CD4-positive, alpha-beta T cell treated with Interleukin-4 for 1 hour (primary cell): ENCODE measurements around the gene CDK9.
A peak's percentile ranks its signal among the peaks of the same experiment; 100 is the strongest.

Experiments
- DNase-seq, 2 donors: peaks; one replicate each; pipeline ENCODE4 v3.0.0-alpha.2; 2020 to 2022

CDK9 gene

DNA sequence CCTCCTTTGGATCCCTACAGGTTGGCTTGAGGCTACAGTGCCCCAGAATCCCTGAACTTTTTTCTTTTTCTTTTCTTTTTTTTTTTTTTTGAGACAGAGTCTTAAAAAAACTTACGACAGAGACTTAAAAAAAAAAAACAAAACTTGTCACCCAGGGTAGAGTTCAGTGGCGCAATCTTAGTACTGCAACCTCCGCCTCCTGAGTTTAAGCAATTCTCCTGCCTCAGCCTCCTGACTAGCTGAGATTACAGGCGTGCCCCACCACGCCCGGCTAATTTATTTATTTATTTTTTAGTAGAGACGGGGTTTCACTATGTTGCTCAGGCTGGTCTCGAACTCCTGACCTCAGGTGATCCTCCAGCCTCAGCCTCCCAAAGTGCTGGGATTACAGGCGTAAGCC, 4.9 kb upstream of the CDK9 start:
- peak in 1 of 2 donors; percentile 70 for DNase-seq

DNA sequence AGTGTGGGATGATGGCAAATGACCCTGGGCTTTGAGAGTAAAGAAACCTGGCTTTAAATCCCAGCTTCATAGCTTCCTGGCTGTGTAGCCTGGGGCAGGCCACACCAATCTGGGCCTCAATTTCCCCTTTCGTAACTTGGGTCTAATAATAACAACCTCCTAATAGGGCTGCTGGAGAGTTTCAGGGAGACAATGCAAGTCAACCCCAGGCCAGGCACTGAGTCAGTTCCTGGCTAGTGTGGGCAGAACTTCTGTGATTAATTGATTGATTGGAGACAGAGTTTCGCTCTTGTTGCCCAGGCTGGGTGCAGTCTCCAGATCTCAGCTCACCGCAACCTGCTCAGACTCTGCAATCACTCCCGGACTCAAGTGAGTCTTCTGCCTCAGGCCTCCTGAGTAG, 4.0 kb upstream of the CDK9 start:
- DNase-seq, result no peak

DNA sequence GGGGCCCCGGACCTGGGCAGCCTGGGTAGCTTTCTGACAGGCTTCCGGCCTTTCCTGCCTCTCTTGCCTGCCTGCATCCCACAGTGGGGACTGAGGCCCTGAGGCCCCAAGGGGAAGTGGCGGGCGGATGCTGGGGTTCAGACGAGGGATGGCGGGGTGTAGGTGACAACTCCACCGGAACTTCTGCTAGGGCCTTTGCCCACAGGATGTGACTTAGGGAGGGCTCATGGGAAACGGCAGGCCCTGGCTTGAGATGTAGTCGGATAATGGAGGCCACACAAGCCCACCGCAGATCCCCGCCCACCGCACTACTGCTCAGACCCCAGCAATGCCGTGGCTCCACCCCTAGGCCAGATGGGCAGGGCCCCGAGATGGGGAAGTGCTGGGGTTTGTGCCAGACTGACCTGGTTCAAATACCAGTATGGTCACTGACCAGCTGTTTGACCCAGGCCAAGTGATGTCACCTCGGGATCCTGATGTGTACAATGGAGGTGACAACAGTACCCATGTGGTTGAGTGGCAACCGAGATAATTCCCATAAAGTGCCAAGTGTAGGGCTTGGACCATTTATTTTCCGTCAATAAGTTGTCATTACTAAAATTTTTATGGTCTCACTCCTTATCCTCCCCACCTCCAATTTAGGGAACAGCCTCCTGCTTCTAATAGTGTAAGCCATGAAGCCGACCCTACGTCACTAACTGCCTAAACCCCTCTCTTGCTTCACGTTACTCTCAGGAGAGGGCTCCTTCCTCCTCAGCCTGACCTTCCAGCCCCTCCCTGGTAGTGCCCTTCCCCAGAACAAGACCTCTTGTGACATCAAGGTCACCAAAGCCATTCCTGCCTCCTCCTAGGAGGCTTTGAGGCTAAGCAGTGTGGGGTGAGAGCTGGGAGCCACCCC, 2.5 kb upstream of the CDK9 start:
- DNase-seq, result peak; percentile 88 to 89

DNA sequence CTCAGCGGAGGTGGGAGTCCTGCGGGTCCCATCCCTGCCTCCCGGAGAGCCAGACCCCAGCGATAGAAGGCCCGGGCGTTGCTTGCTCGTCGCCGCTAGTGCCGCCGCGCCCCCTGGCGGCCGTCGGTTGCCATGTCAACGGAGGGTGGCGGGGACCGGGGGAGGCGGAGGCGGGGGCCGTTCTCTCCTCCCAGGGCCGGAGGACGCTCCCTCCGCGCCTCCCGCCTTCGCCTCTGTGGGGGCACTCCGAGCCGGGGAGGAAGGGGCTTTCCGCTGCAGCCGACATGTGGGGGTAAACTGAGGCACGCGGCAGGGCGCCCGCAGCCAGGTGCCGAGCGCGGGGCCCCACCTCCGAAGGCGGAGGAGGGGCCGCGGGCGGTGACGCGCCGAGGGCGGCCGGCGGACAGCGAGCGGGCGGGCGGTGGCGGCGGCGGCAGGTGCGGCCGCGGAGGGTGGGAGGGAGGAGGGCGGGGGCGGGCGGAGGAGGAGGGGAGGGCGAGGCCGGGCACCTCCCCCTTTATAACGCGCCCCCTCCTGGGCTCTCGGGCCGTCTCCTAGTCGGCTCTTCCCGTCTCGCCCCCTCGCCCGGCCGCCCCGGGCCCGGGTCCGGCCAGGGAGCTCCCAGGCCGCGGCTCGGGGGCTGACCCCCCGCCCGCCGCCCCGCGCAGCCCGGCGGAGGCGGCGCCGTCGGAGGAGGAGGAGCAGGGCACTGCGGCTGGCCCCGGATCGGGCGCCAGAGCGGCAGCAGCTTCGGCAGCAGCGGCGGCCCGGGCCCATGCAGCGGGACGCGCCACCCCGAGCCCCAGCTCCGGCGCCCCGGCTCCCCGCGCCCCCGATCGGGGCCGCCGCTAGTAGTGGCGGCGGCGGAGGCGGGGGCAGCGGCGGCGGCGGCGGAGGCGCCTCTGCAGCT, 556 bp upstream of the CDK9 start:
- DNase-seq, result peak; percentile 90 to 93

DNA sequence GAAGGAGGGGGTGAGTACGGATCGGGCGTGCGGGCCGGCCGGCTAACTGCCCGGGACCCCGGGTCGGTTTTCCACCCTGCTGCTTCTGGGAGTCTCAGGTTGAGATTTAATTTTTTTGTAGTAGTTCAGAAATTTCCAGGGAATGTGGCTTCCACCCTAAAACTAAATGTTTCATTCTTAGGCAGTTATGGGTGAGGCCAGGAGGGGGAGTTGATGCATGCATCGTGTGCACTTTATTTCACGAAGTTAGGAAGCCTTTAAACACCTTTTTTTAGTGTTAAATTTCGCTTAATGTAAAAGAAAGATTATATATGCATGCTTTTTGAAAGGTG, 905 bp downstream of the CDK9 start:
- DNase-seq, result no peak

DNA sequence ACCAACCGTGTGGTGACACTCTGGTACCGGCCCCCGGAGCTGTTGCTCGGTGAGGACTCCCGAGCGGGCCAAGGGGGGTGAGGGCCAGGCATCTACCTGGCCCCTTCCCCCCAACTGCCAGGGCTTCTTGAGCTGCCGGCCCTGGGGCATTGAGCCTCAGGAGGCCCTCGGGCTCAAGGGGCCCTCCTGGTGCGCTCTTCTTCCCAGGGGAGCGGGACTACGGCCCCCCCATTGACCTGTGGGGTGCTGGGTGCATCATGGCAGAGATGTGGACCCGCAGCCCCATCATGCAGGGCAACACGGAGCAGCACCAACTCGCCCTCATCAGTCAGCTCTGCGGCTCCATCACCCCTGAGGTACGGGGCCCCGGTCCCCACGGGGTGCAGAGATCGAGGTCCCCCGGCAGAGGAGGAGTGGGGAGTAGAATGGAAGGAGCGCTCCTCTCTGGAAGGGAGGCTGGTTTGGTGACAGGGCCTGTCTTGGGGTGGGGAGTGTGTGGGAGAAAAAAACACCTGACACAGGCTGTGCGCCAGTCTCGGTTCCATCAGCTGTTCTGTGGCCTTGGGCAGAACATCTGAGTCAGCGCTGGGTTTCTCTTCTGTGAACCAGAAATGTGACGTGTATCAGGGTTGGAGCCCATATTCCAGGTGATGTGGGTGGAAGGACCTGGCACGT, 2.6 kb downstream of the CDK9 start:
- no peak for DNase-seq

DNA sequence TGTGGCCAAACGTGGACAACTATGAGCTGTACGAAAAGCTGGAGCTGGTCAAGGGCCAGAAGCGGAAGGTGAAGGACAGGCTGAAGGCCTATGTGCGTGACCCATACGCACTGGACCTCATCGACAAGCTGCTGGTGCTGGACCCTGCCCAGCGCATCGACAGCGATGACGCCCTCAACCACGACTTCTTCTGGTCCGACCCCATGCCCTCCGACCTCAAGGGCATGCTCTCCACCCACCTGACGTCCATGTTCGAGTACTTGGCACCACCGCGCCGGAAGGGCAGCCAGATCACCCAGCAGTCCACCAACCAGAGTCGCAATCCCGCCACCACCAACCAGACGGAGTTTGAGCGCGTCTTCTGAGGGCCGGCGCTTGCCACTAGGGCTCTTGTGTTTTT, 3.3 kb downstream of the CDK9 start:
- DNase-seq, result no peak

DNA sequence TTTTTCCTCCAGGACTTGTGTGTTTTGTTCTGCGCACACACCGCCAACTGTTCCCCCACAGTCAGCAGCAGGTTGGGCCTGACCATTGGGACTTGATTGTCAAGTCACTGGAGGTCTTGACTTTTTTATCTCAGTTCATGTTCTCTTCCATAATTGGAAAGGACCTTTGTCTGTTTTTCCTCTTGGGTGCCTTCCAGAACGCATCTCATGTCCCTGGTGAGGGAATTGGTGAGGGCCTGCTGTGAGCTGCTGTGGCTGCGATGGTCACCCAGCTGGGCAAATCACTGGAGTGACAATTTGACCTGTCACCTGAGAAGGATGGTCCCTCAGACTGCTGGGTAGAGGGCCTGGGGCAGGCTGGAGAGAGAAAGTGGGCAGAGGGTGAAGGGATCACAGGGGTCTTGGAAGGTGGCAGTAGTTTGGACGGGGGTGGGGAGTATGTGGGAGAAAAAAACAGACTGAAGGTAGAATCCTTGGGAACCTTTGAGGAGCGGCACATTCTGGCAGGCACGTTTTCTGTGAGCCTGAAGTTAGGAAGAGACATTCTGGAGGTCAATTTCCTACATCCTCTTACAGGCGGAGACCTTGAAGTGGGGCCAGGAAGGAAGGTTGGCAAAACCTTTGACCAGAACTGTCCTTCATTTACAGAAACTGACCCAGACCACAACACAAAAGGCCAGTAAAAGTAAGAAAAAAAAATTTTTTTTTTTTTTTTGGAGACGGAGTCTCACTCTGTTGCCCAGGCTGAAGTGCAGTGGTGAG, 4.4 kb downstream of the CDK9 start:
- DNase-seq, result no peak

DNA sequence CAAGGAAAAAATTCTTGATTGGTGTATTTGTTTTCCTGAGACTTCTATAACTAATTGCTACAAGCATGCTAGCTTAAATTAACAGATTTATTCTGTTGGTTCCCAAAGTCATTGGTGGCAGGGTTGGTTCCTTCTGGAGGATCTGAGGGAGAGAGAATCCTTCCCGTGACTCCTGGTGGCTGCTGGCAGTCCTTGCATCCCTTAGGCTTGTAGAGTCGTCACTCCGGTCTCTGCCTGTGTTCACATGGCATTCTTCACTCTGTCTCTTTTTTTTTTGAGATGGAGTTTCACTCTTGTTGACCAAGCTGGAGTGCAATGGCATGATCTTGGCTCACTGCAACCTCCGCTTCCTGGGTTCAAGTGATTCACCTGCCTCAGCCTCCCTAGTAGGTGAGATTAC, 5.3 kb downstream of the CDK9 start:
- DNase-seq, result no peak

DNA sequence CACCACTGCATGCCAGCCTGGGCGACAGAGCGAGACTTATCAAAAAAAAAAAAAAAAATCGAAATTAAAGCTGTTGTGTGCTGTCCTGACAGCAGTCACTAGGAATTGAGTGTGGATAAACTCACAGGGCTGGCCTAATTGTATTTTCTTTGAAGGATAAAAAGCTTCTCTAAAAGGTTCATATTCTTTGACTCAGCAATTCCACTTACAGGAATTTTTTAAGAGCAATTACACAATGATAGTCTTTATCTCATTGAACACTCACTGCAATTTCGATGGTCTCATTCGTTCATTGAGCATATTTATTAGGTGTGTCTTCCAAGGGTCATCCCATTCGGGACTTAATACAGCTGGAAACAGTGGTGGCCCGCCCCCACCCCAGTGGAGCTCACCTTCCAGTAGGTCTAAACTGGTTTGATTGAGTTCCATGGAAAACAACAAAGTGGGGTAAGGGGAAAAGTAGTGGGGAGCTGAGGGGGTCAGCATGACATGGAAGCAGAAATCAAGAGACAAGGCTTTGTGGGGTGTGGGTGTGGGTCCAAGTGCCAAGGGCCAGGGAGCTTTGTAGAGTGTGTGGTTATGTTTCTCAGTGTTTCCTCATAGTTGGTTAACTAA, 6.7 kb downstream of the CDK9 start:
- DNase-seq, result no peak

DNA sequence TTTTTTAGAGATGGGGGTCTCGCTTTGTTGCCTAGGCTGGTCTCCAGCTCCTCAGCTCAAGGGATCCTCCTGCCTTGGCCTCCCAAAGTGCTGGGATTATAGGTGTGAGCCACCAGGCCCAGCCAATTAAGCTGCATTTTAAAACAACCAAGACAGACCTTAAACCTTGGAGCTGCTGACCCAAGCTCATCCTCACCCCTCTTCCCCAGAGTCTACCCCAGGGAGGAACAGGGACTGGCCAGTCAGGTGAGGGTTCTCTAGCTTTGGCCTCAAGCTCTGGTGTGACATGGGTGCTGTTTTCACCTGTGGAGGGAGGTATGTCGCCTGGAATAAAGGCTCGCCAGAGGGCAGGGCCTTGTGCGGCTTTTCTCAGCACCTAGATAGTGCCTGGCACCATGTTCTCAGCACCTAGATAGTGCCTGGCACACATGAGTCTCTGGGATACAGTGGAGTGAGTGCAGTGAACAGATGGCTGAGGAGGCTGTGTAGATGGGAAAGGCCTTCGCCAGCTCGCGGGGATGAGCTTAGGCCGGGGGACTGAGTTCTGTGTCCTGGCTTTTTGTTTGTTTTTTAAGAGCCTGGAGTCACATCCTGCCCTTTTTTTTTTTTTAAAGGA, 7.4 kb downstream of the CDK9 start:
- no peak for DNase-seq

DNA sequence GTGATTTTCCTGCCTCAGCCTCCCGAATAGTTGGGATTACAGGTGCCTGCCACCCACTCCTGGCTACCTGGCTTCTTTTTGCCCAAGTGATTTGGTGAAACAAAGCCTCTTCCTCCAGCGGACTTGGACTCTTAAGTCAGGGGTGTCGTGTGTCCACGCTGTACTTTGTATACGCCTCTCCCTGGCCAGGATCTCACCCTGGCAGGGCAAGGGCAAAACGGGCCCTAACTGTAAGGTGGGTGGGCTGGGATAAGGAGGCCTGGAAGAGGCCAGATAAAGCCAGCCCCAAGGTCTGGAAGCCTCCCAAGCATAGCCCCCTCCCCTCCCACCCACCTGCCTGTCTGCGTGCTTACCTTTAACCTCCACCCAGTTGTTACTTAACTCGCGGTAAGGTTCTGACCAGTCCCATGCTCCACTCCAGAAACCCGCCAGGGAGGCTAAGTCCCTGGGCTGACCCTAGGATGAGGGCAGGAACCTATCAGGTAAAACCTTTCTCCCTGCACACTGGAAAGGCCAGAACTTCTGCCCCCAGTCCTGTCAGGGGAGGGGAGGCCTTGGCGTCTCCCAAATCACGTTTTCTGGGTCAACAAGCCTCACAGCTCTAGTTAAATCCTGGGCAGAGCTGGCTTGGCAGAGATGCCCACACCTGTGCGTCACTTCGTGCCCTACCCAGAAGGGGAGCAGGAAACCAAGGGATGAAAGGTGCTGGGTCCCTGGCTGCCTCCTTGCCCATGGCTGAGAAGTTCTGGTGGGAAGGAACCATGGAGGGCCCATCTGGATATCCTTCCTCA, 8.4 kb downstream of the CDK9 start:
- DNase-seq, result no peak

DNA sequence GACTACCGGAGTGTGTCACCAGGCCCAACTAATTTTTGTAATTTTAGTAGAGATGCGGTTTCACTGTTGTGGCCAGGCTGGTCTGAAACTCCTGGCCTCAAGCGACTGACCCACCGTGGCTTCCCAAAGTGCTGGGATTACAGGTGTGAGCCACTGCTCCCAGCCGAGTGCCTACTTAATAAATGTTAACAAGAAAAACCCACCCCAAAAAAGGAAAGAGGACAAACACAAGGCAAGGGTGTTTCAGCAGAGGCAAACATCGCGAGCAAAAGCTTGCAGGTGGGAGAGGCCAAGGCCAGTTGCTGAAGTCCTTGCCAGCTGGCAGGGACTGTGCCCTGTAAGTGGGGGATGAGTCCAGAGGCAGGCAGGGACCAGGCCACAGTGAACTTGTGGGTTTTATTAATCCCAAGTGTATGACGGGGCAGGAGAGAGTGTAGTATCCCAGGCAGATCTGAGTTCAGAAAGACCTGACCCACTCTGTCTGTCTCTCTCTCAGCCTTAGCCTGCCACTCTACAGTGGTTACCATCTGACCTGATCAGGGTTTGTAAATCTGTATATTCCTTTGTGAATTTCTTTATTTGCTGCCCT, 10.5 kb downstream of the CDK9 start:
- DNase-seq, result no peak

DNA sequence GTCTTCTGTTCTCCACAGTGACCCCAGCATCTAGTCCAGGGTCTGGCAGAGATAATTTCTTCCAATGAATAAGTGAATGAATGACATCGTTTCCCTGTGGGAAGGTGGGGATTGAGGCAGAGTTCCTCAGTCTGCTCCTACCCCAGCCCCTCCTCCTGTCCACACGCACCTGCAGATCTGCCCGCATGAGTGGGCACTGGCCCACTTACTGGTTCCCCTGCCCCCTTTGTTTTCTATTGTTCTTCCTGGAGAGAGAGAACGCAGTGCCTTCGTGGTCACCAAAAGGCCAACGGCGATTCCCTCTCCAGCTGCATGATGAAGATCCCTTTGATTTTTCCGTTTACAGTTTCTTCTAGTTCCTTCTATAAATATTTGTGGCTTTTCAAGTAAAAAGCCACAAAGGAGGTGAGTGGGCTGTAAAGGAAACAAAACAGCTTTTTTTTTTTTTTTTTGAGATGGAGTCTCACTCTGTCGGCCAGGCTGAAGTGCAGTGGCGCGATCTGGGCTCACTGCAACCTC, 11.1 kb downstream of the CDK9 start:
- no peak for DNase-seq

DNA sequence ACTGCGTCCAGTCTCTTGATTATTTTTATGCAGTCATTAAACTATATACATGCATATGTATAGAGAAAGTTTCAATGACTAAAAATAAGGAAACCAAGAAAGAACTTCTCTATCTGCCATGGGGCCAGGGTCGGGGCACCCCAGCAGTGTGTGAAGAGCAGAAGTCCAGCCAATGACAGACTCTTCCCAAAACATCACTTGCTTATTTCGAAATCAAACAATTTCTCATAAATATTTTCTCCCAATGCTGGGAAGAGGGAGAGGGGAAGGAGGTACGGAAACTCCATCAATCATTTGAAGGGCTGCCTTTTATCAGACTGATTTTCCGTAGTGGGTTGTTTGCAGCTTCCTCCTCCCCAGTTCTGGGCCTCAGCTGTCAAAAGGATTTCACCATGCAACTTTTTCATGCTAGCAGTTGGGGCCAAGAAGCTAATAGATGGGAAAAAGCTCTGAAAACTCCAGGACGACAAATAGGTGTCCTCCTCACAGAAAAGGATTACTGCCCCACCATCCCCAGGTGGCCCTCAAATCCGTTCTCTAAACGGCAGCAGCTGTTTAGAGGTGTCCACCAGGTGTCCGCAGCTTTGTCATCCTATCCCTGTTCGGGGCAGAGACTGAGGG, 16.2 kb downstream of the CDK9 start:
- DNase-seq, result no peak

DNA sequence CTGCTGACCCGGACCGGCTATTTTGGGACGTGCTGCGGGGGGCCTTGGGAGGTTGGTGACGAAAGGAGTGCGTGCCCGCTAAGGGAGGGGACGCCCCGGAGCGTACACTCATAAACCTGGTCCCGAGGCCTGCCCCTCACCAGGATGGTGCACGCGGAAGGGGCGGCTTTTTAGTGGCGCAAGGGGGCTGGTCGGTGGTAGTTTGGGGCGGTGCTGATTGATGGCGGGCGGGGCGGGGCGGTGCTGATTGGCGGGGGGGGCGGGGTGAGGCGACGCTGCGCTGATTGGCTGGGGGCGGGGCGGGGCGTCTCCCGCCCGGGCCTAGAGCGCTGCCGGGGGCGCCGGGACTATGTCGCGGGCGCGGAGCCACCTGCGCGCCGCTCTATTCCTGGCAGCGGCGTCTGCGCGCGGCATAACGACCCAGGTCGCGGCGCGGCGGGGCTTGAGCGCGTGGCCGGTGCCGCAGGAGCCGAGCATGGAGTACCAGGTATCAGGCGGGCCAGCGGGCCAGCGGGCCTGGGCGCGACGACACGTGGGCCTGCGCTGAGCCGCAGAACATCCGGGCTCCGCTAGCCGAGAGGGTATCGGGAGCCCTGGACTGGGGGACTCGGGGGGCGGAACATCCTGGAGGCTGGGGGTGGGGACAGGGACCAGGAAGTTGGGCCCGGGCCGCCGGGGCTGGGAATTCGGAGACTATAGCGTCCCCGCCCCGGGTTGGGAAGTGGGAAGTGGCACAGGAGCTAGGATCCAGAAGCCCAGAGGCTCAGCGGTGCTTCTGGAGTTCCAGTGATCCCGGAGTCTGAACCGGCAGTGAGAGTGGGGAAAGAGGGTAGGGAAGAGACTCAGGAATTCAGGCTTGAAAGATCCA, 17.0 kb downstream of the CDK9 start, which contains the start of gene FPGS:
TSS of gene FPGS (plus strand) at position 307 of the 868 bp plus-strand sequence. CDS start at position 350, 43 bp downstream.
- DNase-seq, result peak; percentile 84 to 86

DNA sequence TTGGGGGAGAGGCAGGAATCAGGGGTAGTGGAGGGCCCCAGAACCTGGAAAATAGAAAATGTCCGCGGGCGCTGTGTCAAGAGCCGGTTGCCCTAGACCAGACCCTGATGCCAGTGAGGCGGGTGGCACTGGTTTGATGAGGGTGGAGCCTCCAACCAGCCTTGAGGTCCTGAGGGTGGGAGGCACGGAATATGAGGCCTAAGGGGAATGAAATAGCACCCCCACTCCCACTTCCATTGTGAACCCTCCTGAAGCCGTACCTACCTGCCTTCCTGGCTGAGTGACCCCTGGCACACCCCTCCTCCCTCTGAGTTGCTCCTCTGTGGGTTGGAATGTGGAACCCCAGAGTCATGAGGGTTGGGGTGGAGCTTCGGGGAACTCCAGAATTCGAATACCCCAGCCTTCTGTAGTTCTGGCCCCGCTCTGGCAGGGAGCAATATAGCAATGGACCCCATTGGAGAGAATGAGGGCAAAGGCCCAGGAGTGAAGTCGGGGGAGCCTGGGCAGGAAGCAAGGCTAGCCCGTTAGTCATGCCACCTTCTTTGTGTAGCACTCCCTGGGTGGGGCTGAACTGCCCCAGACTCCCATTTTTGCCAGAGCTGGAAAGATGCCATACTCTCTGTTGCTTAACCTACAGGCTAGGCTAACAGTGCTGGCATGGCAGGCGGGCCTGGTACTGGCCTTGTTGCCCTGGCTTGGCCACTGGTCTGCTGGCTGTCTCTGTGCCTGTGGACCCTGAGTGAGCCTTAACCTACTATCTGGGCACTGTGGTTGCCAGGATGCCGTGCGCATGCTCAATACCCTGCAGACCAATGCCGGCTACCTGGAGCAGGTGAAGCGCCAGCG, 17.9 kb downstream of the CDK9 start:
- no peak for DNase-seq

DNA sequence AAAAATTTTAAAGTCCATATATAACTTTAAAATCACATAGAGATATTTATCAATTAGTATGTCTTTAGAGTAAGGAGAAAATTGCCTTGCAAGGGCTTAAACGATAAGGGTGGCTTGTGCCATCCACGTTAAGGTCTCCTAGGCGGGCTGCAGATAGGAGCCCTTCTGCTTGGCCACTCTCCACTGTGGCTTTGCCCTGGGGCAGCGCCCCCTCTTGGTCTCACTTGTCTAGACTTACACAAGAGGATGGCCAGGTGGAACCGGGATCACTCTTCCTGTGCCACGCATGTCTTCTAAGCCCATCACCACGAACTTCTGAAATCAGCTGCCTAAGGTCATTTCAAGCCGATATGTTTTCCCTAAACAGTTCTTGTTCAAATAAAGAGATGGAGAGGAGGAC, 19.8 kb downstream of the CDK9 start:
- peak in 1 of 2 donors; percentile 38 for DNase-seq
